Activated CD4-positive, alpha-beta T cell treated with anti-CD3 and anti-CD28 coated beads, Interleukin-2, amount 50 U/mL, for 4 hours (primary cell): Measurements from ENCODE around the gene IQCE.
"Not testable (repeated sequence)": the region's sequence is repeated elsewhere in the genome, so short reads cannot be mapped to it uniquely, and the experiment has no call there.

Experiments used
- DNase-seq, 2 experiments: peaks; one replicate each; pipeline ENCODE4 v3.0.0-alpha.2; 2020

IQCE gene

GRCh38 chr7:2582006-2582735 lies 23.4 kb downstream of the IQCE start:
- DNase-seq: no peak

- no peak for DNase-seq
Observed at GRCh38 chr7:2583798-2584580, 25.2 kb downstream of the IQCE start.

GRCh38 chr7:2585446-2585845 lies 26.7 kb downstream of the IQCE start:
- no peak for DNase-seq

GRCh38 chr7:2586326-2587020 lies 27.7 kb downstream of the IQCE start:
- no peak for DNase-seq

- no peak for DNase-seq
Observed at GRCh38 chr7:2587134-2587533, 28.4 kb downstream of the IQCE start.

- no peak for DNase-seq
Observed at GRCh38 chr7:2587778-2588177, 29.0 kb downstream of the IQCE start.

- DNase-seq: no peak
Observed at GRCh38 chr7:2589341-2589740, 30.6 kb downstream of the IQCE start.

- not testable (repeated sequence) for DNase-seq
Observed at GRCh38 chr7:2589941-2590340, 31.2 kb downstream of the IQCE start.

- no peak for DNase-seq
Observed at GRCh38 chr7:2592375-2592865, 33.6 kb downstream of the IQCE start.

- no peak for DNase-seq
Observed at GRCh38 chr7:2593036-2593727, 34.4 kb downstream of the IQCE start.

- no peak for DNase-seq
Observed at GRCh38 chr7:2594599-2594998, 35.8 kb downstream of the IQCE start.

- no peak for DNase-seq
Observed at GRCh38 chr7:2595258-2595860, 36.6 kb downstream of the IQCE start.

- no peak for DNase-seq
Observed at GRCh38 chr7:2596464-2597272, 37.9 kb downstream of the IQCE start.

- DNase-seq: no peak
Observed at GRCh38 chr7:2597273-2597640, 38.5 kb downstream of the IQCE start.

- no peak for DNase-seq
Observed at GRCh38 chr7:2598154-2598823, 39.5 kb downstream of the IQCE start.

- no peak for DNase-seq
Observed at GRCh38 chr7:2601065-2601464, 42.3 kb downstream of the IQCE start.

- no peak for DNase-seq
Observed at GRCh38 chr7:2601907-2602306, 43.1 kb downstream of the IQCE start.

GRCh38 chr7:2602406-2603043 lies 43.7 kb downstream of the IQCE start:
- no peak for DNase-seq

GRCh38 chr7:2603044-2603965 lies 44.5 kb downstream of the IQCE start:
- DNase-seq: no peak
